Liver (tissue), 3 donors: ENCODE data around the gene SCP2.

Experiments
- CTCF ChIP-seq: fragments of 150-350 bp; IDR thresholded peaks from 2 replicates; pipeline ENCODE4 v1.5.1; 2017; ENCODE audit warnings: improper control_type of control experiment, low read depth, low read length; ENCODE audit not compliant: missing input control
- EGR1 ChIP-seq, 2 donors: IDR thresholded peaks; 2 replicates each; pipeline ENCODE4 v1.6.1; 2016 to 2018; ENCODE audit warnings: antibody characterized with exemption in 2 of 2, low read depth in 2 of 2
- FOXA1 ChIP-seq: IDR thresholded peaks from 2 replicates; pipeline ENCODE4 v1.6.1; 2016; ENCODE audit warnings: antibody characterized with exemption
- GABPA ChIP-seq, 2 donors: IDR thresholded peaks in 1 of 2; conservative IDR thresholded peaks in 1 of 2; 2 replicates each; pipeline ENCODE4 v1.6.1; 2016; ENCODE audit warnings: antibody characterized with exemption in 2 of 2, mild to moderate bottlenecking in 1 of 2, moderate library complexity in 1 of 2
- JUND ChIP-seq, 2 donors: IDR thresholded peaks; 2 replicates each; pipeline ENCODE4 v1.6.1; 2016; ENCODE audit warnings: antibody characterized with exemption in 2 of 2
- MAX ChIP-seq: IDR thresholded peaks from 2 replicates; pipeline ENCODE4 v1.6.1; 2016; ENCODE audit warnings: antibody characterized with exemption
- REST ChIP-seq: IDR thresholded peaks from 2 replicates; pipeline ENCODE4 v1.6.1; 2016; ENCODE audit warnings: antibody characterized with exemption, mild to moderate bottlenecking
- SP1 ChIP-seq: IDR thresholded peaks from 2 replicates; pipeline ENCODE4 v1.6.1; 2018; ENCODE audit warnings: antibody characterized with exemption, mild to moderate bottlenecking
- TAF1 ChIP-seq: conservative IDR thresholded peaks from 2 replicates; pipeline ENCODE4 v1.6.1; 2016; ENCODE audit warnings: antibody characterized with exemption, mild to moderate bottlenecking
- YY1 ChIP-seq: IDR thresholded peaks from 2 replicates; pipeline ENCODE4 v1.6.1; 2016; ENCODE audit warnings: antibody characterized with exemption, mild to moderate bottlenecking
- ZBTB33 ChIP-seq: IDR thresholded peaks from 2 replicates; pipeline ENCODE4 v1.6.1; 2016; ENCODE audit warnings: antibody characterized with exemption
- donor health status: healthy.
- donor health status: healthy.

GRCh38 chr1:52943876-52944416 lies 16.9 kb downstream of the SCP2 start:
- TF ChIP-seq MAX: no peak
- TF ChIP-seq TAF1: no peak
- TF ChIP-seq REST: no peak
- TF ChIP-seq CTCF: no peak
- no peak for TF ChIP-seq YY1
- TF ChIP-seq JUND (IDR thresholded peaks at IDR 0.05): no peak
- no peak for TF ChIP-seq FOXA1
- TF ChIP-seq EGR1 (IDR thresholded peaks at IDR 0.05; ENCODE audit: low read depth in 2 of 2): no peak
- TF ChIP-seq SP1: no peak
- no peak for TF ChIP-seq ZBTB33
- TF ChIP-seq GABPA (IDR thresholded peaks at IDR 0.05 in 1 of 2, conservative IDR thresholded peaks at IDR 0.05 in 1 of 2): no peak
